HCT116 (cell line): ENCODE measurements around the gene HOXC6. TPM values are rescaled to one million over a fixed set of nuclear protein-coding genes. Genes with fewer than 3 reads are reported as not detected.

ENCODE experiments used
- ATAC-seq: fragments of 200-7000 bp; cut with Tn5 transposase; 2 replicates; pipeline ENCODE4 v1.9.1; 2020; ENCODE audit warnings: mild to moderate bottlenecking, moderate library complexity
- BruUV-seq: library from RNA; stranded (reverse); fragments of 400-500 nt; replicated peaks from 2 replicates; lab custom pipeline; 2021; lab: Mats Ljungman, UMichigan
- CTCF ChIA-PET: fragments of 300-600 bp; sonication (Branson Sonifier 250); formaldehyde crosslinking; loops from one replicate; lab custom pipeline; 2021; ENCODE audit warnings: antibody characterized with exemption; lab: Charles Lee
- POLR2A ChIA-PET: fragments of 300-600, 350-600 bp; sonication (Branson Sonifier 250); formaldehyde crosslinking; loops from one replicate; lab custom pipeline; 2021; ENCODE audit warnings: antibody characterized with exemption; lab: Charles Lee
- RAD21 ChIA-PET, 2 experiments: fragments of 300-600 bp; sonication (Branson Sonifier 250); formaldehyde crosslinking; loops; one replicate each; lab custom pipeline; 2023; ENCODE audit warnings: low total read pairs in 2 of 2; ENCODE audit not compliant: uncharacterized antibody in 2 of 2, unreplicated experiment in 2 of 2, low non-redundant PET in 1 of 2; lab: Charles Lee
- DNase-seq: peaks from one replicate; pipeline ENCODE4 v3.0.0-alpha.2; 2010; ENCODE audit warnings: low read depth, low spot score
- H2AFZ ChIP-seq: fragments of 200-600 bp; shearing (Covaris generic), sonication (generic); 2 replicates; pipeline ENCODE4 v1.6.1; 2017; ENCODE audit warnings: low read depth, mixed run types, mixed read lengths, antibody characterized with exemption, low read length; ENCODE audit not compliant: poor library complexity, severe bottlenecking
- H3K27ac ChIP-seq: 2 replicates; pipeline ENCODE4 v1.5.1; 2012; ENCODE audit warnings: low read depth, low read length
- H3K27me3 ChIP-seq: fragments of 200-600 bp; sonication (generic); 2 replicates; pipeline ENCODE4 v1.6.1; 2016; ENCODE audit warnings: mixed run types, low read length, mixed read lengths; ENCODE audit not compliant: insufficient read depth
- H3K36me3 ChIP-seq, 2 experiments: fragments of 200-500 bp in 1 of 2; fragments of 200-600 bp in 1 of 2; sonication (Bioruptor generic) in 1 of 2; sonication (generic) in 1 of 2; 2 replicates each; pipeline versions ENCODE4 v1.5.1 to v1.6.1; 2014 to 2016; ENCODE audit warnings: low read length in 2 of 2, inconsistent platforms in 1 of 2, mixed read lengths in 1 of 2, mixed run types in 1 of 2; ENCODE audit not compliant: insufficient read depth in 2 of 2, control insufficient read depth in 1 of 2
- H3K4me1 ChIP-seq, 2 experiments: fragments of 200-600 bp in 1 of 2; sonication (generic) in 1 of 2; 2 replicates each; pipeline versions ENCODE4 v1.5.1 to v1.6.1; 2012 to 2017; ENCODE audit warnings: low read length in 2 of 2, inconsistent platforms in 1 of 2, mild to moderate bottlenecking in 1 of 2, mixed read lengths in 1 of 2, mixed run types in 1 of 2, moderate library complexity in 1 of 2; ENCODE audit not compliant: insufficient read depth in 2 of 2, control insufficient read depth in 1 of 2
- H3K4me2 ChIP-seq: fragments of 200-600 bp; sonication (generic); 2 replicates; pipeline ENCODE4 v1.6.1; 2017; ENCODE audit warnings: mixed run types, low read length, mixed read lengths
- H3K4me3 ChIP-seq, 2 experiments: fragments of 200-600 bp in 1 of 2; sonication (generic) in 1 of 2; replicated peaks in 1 of 2; 2 replicates each; pipeline ENCODE4 v1.5.1; 2011 to 2016; ENCODE audit warnings: low read length in 2 of 2, control low read depth in 1 of 2, low read depth in 1 of 2, mild to moderate bottlenecking in 1 of 2, mixed read lengths in 1 of 2, mixed run types in 1 of 2
- H3K79me2 ChIP-seq: fragments of 200-600 bp; sonication (generic); 2 replicates; pipeline ENCODE4 v1.6.1; 2017; ENCODE audit warnings: mild to moderate bottlenecking, mixed run types, low read length, moderate library complexity, mixed read lengths; ENCODE audit not compliant: insufficient read depth
- H3K9ac ChIP-seq: fragments of 200-600 bp; sonication (generic); 2 replicates; pipeline ENCODE4 v1.6.1; 2016; ENCODE audit warnings: low read length, mixed read lengths
- H3K9me2 ChIP-seq: fragments of 200-600 bp; sonication (generic), shearing (Covaris generic); 2 replicates; pipeline ENCODE4 v1.6.1; 2017; ENCODE audit warnings: mixed run types, mild to moderate bottlenecking, moderate library complexity; ENCODE audit not compliant: insufficient read depth
- H3K9me3 ChIP-seq, 2 experiments: fragments of 200-500 bp in 1 of 2; fragments of 200-600 bp in 1 of 2; sonication (Bioruptor generic) in 1 of 2; sonication (generic) in 1 of 2; 2 replicates each; pipeline ENCODE4 v1.6.1; 2014 to 2017; ENCODE audit warnings: low read length in 2 of 2, mixed read lengths in 2 of 2, inconsistent platforms in 1 of 2, low read depth in 1 of 2, mild to moderate bottlenecking in 1 of 2, mixed run types in 1 of 2, moderate library complexity in 1 of 2; ENCODE audit not compliant: control insufficient read depth in 1 of 2, insufficient read depth in 1 of 2
- H4K20me1 ChIP-seq: fragments of 200-600 bp; sonication (generic), shearing (Covaris generic); 2 replicates; pipeline ENCODE4 v1.6.1; 2017; ENCODE audit warnings: mixed run types, mild to moderate bottlenecking, moderate library complexity; ENCODE audit not compliant: insufficient read depth
- CBX3 ChIP-seq: IDR thresholded peaks from 2 replicates; pipeline ENCODE4 v1.6.1; 2012; ENCODE audit warnings: low read depth
- CTCF ChIP-seq, 3 experiments: fragments of 200-600 bp in 1 of 3; sonication (generic) in 1 of 3; IDR thresholded peaks in 2 of 3; conservative IDR thresholded peaks in 1 of 3; 2 replicates each; pipeline ENCODE4 v1.5.1; 2012 to 2017; ENCODE audit warnings: low read depth in 2 of 3, low read length in 2 of 3, antibody characterized with exemption in 1 of 3, borderline replicate concordance in 1 of 3, control low read depth in 1 of 3, mild to moderate bottlenecking in 1 of 3, mixed read lengths in 1 of 3, mixed run types in 1 of 3, moderate library complexity in 1 of 3; ENCODE audit not compliant: insufficient read depth in 1 of 3
- EGR1 ChIP-seq: IDR thresholded peaks from 2 replicates; pipeline ENCODE4 v1.6.1; 2012; ENCODE audit warnings: low read depth
- ELF1 ChIP-seq: IDR thresholded peaks from 2 replicates; pipeline ENCODE4 v1.6.1; 2012; ENCODE audit warnings: low read depth, borderline replicate concordance
- EZH2phosphoT487 ChIP-seq: fragments of 200-600 bp; IDR thresholded peaks from 2 replicates; pipeline ENCODE4 v1.6.1; 2018; ENCODE audit warnings: antibody characterized with exemption, borderline replicate concordance
- JUND ChIP-seq: IDR thresholded peaks from 2 replicates; pipeline ENCODE4 v1.6.1; 2012
- MAX ChIP-seq: IDR thresholded peaks from 2 replicates; pipeline ENCODE4 v1.6.1; 2012
- POLR2A ChIP-seq: IDR thresholded peaks from 2 replicates; pipeline ENCODE4 v1.7.0; 2011; ENCODE audit warnings: borderline replicate concordance; ENCODE audit not compliant: insufficient read depth, insufficient read length; ENCODE audit errors: extremely low read depth
- RAD21 ChIP-seq: IDR thresholded peaks from 2 replicates; pipeline ENCODE4 v1.6.1; 2012; ENCODE audit warnings: low read depth, mild to moderate bottlenecking
- REST ChIP-seq: IDR thresholded peaks from 2 replicates; pipeline ENCODE4 v1.6.1; 2012; ENCODE audit warnings: low read depth
- SP1 ChIP-seq: IDR thresholded peaks from 2 replicates; pipeline ENCODE4 v1.6.1; 2012; ENCODE audit warnings: low read depth
- SRF ChIP-seq: IDR thresholded peaks from 2 replicates; pipeline ENCODE4 v1.6.1; 2012; ENCODE audit warnings: low read depth
- YY1 ChIP-seq: IDR thresholded peaks from 2 replicates; pipeline ENCODE4 v1.6.1; 2011; ENCODE audit warnings: low read length, low read depth, moderate library complexity, mild to moderate bottlenecking; ENCODE audit not compliant: insufficient replicate concordance; ENCODE audit errors: extremely low read depth
- ZBTB33 ChIP-seq: IDR thresholded peaks from 2 replicates; pipeline ENCODE4 v1.6.1; 2011; ENCODE audit warnings: mild to moderate bottlenecking, low read length, moderate library complexity; ENCODE audit not compliant: insufficient replicate concordance; ENCODE audit errors: extremely low read depth
- ZNF274 ChIP-seq: fragments of 200-500 bp; sonication (Bioruptor generic); IDR thresholded peaks from 2 replicates; pipeline ENCODE4 v1.6.1; 2014; ENCODE audit warnings: mild to moderate bottlenecking, low read depth, low read length, inconsistent platforms
- intact Hi-C: fragments of 100-400 bp; cut with micrococcal nuclease; formaldehyde crosslinking; loops from 2 replicates; pipeline ENCODE4 v1.10.0; 2022
- total RNA-seq: library from RNA; stranded (reverse); gene quantifications from one replicate; pipeline ENCODE4 v1.2.1, GENCODE V29; 2021; ENCODE audit not compliant: unreplicated experiment
- TF ChIP-seq, protein P1 (sequence below): IDR thresholded peaks from 2 replicates; pipeline ENCODE4 v1.6.1; 2012

Gene HOXC6
- total RNA-seq, 1 experiment from 2014 or later = 3.1 TPM

DNA sequence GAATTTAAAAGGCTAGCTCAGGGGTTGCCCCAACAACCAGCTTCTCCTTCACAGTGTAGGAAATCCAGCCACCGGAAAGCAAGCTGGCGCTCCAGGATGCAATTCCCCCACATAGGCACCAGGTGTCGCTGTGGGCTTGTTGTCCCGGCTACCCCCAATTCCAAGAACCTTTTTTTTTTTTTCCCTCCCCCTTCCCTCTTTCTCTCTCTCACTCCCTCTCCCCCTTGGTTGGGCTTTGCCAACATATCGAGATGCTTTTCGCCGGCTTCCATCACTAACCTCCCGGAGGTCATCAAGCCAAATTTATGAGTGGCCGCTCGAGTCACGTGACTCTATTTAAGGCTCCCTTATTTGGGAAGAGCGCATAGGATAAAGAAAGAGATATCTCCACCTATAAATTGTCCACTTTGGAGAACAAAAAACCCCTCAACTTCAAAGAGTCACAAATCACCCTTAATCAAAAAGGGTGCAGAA, 4.4 kb downstream of the HOXC6 start, which contains the start of gene HOXC5:
TSS of gene HOXC5 (plus strand) at position 424 of the 474 bp plus-strand sequence. CDS start 73 bp downstream, outside the sequence.
- peak within 1 kb of the TSS; percentile 35 for H3K27ac ChIP-seq
- TF ChIP-seq, protein P1, sequence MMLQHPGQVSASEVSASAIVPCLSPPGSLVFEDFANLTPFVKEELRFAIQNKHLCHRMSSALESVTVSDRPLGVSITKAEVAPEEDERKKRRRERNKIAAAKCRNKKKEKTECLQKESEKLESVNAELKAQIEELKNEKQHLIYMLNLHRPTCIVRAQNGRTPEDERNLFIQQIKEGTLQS = no peak
- no peak for TF ChIP-seq YY1
- TF ChIP-seq ELF1 = no peak
- TF ChIP-seq REST = no peak
- TF ChIP-seq RAD21 = peak; percentile 88
- TF ChIP-seq EZH2phosphoT487 = no peak
- peak; percentile 98 for TF ChIP-seq SRF
- TF ChIP-seq MAX = no peak
- no peak for TF ChIP-seq SP1
- TF ChIP-seq ZBTB33 = no peak
- no peak for TF ChIP-seq JUND
- no peak for TF ChIP-seq CBX3
- TF ChIP-seq EGR1 = no peak
- TF ChIP-seq POLR2A = no peak
- TF ChIP-seq CTCF (IDR thresholded peaks at IDR 0.05 in 2 of 3, conservative IDR thresholded peaks at IDR 0.05 in 1 of 3; ENCODE audit: borderline replicate concordance in 1 of 3, insufficient read depth in 1 of 3, low read depth in 2 of 3, low read length in 2 of 3) = peak; percentile 88 to 98 (median 94)
- no peak for TF ChIP-seq ZNF274
- TF ChIP-seq, all 23 proteins: peak for 3
- Histone ChIP-seq H2AFZ (peak within 1 kb of the TSS; percentile 89), H3K79me2 (no peaks in the 10 kb centered on the region), H3K36me3 (no peaks in the 10 kb centered on the region), H3K27me3 (no peaks in the 10 kb centered on the region), H3K4me3 (peak within 1 kb of the TSS; percentile 55 to 77), H3K9me2 (no peaks in the 10 kb centered on the region), H3K9me3 (no peaks in the 10 kb centered on the region), H3K4me1 (peaks cover 7 to 29% of the 10 kb centered on the region in 2 experiments), H4K20me1 (no peaks in the 10 kb centered on the region), H3K9ac (peak within 1 kb of the TSS; percentile 69), H3K4me2 (peak within 1 kb of the TSS; percentile 100)
- ChIA-PET CTCF (interaction anchor here (0.6 to 3.5 kb wide), 34 partner anchors 9 to 737 kb away, joined by 3 to 43 read pairs (median 5); partner anchors contain the start of genes HNRNPA1, HOXC10, HOXC8 and HOXC9), RAD21 (interaction anchor here (0.5 to 3.0 kb wide), 11 partner anchors 11 to 175 kb away, joined by 3 to 12 read pairs (median 9); no protein-coding TSS in a partner anchor), POLR2A (interaction anchor here (0.6 to 0.8 kb wide), 4 partner anchors 47 to 327 kb away, joined by 3 read pairs; no protein-coding TSS in a partner anchor)
- DNase-seq (peak; percentile 54), ATAC-seq (peak; percentile 53)
- no TSS peak for BruUV-seq
- intact Hi-C loops = loop anchor here (1.0 to 5.0 kb wide), 2 partner anchors 105 to 169 kb away; no protein-coding TSS in a partner anchor
